Caco-2 (cell line): ENCODE results near the gene SCGB3A1. TPM values are rescaled to one million over a fixed set of nuclear protein-coding genes. Genes with fewer than 3 reads are reported as not detected.

ENCODE experiments used
- BruUV-seq: library from RNA; stranded (reverse); fragments of 400-500 nt; replicated peaks from 2 replicates; lab custom pipeline; 2021; lab: Mats Ljungman, UMichigan
- CTCF ChIA-PET: fragments of 300-600 bp; sonication (Branson Sonifier 250); formaldehyde crosslinking; loops from one replicate; lab custom pipeline; 2022; ENCODE audit warnings: antibody characterized with exemption; lab: Charles Lee
- POLR2A ChIA-PET: fragments of 300-600 bp; sonication (Branson Sonifier 250); formaldehyde crosslinking; loops from one replicate; lab custom pipeline; 2022; ENCODE audit warnings: antibody characterized with exemption; lab: Charles Lee
- DNase-seq, 2 experiments: peaks; one replicate each; pipeline versions ENCODE4 v3.0.0 to v3.0.0-alpha.2; 2020 to 2022
- H3K27me3 ChIP-seq: replicated peaks from 2 replicates; pipeline ENCODE4 v1.6.0; 2011; ENCODE audit warnings: low read length; ENCODE audit not compliant: control insufficient read depth, insufficient read depth
- H3K36me3 ChIP-seq: 2 replicates; pipeline ENCODE4 v1.5.1; 2011; ENCODE audit warnings: low read length; ENCODE audit not compliant: control insufficient read depth, insufficient read depth
- H3K4me1 ChIP-seq: fragments of 250-450 bp; sonication (Bioruptor Pico); 2 replicates; pipeline ENCODE4 v1.5.1; 2020; ENCODE audit warnings: mild to moderate bottlenecking
- H3K4me3 ChIP-seq: 2 replicates; pipeline ENCODE4 v1.5.1; 2011; ENCODE audit warnings: low read depth, mild to moderate bottlenecking, control low read depth, low read length
- H3K9me3 ChIP-seq: fragments of 250-450 bp; sonication (Bioruptor Pico); 2 replicates; pipeline ENCODE4 v1.5.1; 2020; ENCODE audit warnings: mild to moderate bottlenecking, moderate library complexity
- H3K27ac Mint-ChIP-seq: one replicate; pipeline ENCODE4 v1.8.0; 2022; ENCODE audit warnings: mixed read lengths; ENCODE audit not compliant: unreplicated experiment
- H3K27me3 Mint-ChIP-seq: one replicate; pipeline ENCODE4 v1.8.0; 2022; ENCODE audit warnings: mixed read lengths; ENCODE audit not compliant: insufficient read depth, unreplicated experiment
- H3K36me3 Mint-ChIP-seq: one replicate; pipeline ENCODE4 v1.8.0; 2022; ENCODE audit warnings: mild to moderate bottlenecking, mixed read lengths; ENCODE audit not compliant: insufficient read depth, unreplicated experiment
- H3K4me1 Mint-ChIP-seq: one replicate; pipeline ENCODE4 v1.8.0; 2022; ENCODE audit warnings: low read depth, mixed read lengths; ENCODE audit not compliant: unreplicated experiment
- H3K4me3 Mint-ChIP-seq: one replicate; pipeline ENCODE4 v1.8.0; 2022; ENCODE audit warnings: mild to moderate bottlenecking, moderate library complexity, mixed read lengths; ENCODE audit not compliant: unreplicated experiment
- H3K9me3 Mint-ChIP-seq: one replicate; pipeline ENCODE4 v1.8.0; 2022; ENCODE audit warnings: mixed read lengths; ENCODE audit not compliant: unreplicated experiment
- intact Hi-C: fragments of 100-400 bp; cut with micrococcal nuclease; formaldehyde crosslinking; loops from one replicate; pipeline ENCODE4 v1.10.0; 2022; ENCODE audit not compliant: unreplicated experiment
- total RNA-seq: library from RNA; stranded (reverse); gene quantifications from 2 replicates; pipeline ENCODE4 v1.2.3, GENCODE V29; 2022
- TF ChIP-seq, protein P1 (sequence below), 2 experiments: fragments of 200-600 bp in 1 of 2; IDR thresholded peaks; 1 replicate in 1 of 2; 2 replicates in 1 of 2; pipeline versions ENCODE4 v1.5.1 to v1.8.0; 2011 to 2022; ENCODE audit warnings: antibody characterized with exemption in 1 of 2, control low read depth in 1 of 2, inconsistent platforms in 1 of 2, low read depth in 1 of 2, low read length in 1 of 2, mild to moderate bottlenecking in 1 of 2, moderate library complexity in 1 of 2; ENCODE audit not compliant: insufficient read depth in 1 of 2, severe bottlenecking in 1 of 2, unreplicated experiment in 1 of 2

The SCGB3A1 gene
- total RNA-seq, 1 experiment from 2014 or later = not detected

- Histone ChIP-seq H3K4me1 (no peaks in the 10 kb centered on the region), H3K36me3 (no peaks in the 10 kb centered on the region), H3K9me3 (no peaks in the 10 kb centered on the region), H3K27me3 (no peaks in the 10 kb centered on the region; the same call in 1 of the 2 replicates), H3K4me3 (no peak overlapping the region)
- POLR2A ChIA-PET = no interaction called here
- intact Hi-C loops = no loop called here
- Mint-ChIP-seq H3K4me3 (no peak overlapping the region), H3K4me1 (no peaks in the 10 kb centered on the region), H3K9me3 (no peaks in the 10 kb centered on the region), H3K36me3 (no peaks in the 10 kb centered on the region), H3K27ac (no peak overlapping the region), H3K27me3 (peaks cover 19% of the 10 kb centered on the region)
- BruUV-seq = no TSS peak
- TF ChIP-seq, protein P1, sequence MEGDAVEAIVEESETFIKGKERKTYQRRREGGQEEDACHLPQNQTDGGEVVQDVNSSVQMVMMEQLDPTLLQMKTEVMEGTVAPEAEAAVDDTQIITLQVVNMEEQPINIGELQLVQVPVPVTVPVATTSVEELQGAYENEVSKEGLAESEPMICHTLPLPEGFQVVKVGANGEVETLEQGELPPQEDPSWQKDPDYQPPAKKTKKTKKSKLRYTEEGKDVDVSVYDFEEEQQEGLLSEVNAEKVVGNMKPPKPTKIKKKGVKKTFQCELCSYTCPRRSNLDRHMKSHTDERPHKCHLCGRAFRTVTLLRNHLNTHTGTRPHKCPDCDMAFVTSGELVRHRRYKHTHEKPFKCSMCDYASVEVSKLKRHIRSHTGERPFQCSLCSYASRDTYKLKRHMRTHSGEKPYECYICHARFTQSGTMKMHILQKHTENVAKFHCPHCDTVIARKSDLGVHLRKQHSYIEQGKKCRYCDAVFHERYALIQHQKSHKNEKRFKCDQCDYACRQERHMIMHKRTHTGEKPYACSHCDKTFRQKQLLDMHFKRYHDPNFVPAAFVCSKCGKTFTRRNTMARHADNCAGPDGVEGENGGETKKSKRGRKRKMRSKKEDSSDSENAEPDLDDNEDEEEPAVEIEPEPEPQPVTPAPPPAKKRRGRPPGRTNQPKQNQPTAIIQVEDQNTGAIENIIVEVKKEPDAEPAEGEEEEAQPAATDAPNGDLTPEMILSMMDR (IDR thresholded peaks at IDR 0.05; ENCODE audit: insufficient read depth in 1 of 2, low read depth in 1 of 2, low read length in 1 of 2, severe bottlenecking in 1 of 2, unreplicated experiment in 1 of 2) = no peak
- no peak for DNase-seq
- CTCF ChIA-PET = interaction anchor here (0.5 kb wide), 1 partner anchor 171 kb away, joined by 5 read pairs; no protein-coding TSS in a partner anchor
These were observed 48.0 kb upstream of the SCGB3A1 start for GRCh38 chr5:180639287-180639686.

DNA sequence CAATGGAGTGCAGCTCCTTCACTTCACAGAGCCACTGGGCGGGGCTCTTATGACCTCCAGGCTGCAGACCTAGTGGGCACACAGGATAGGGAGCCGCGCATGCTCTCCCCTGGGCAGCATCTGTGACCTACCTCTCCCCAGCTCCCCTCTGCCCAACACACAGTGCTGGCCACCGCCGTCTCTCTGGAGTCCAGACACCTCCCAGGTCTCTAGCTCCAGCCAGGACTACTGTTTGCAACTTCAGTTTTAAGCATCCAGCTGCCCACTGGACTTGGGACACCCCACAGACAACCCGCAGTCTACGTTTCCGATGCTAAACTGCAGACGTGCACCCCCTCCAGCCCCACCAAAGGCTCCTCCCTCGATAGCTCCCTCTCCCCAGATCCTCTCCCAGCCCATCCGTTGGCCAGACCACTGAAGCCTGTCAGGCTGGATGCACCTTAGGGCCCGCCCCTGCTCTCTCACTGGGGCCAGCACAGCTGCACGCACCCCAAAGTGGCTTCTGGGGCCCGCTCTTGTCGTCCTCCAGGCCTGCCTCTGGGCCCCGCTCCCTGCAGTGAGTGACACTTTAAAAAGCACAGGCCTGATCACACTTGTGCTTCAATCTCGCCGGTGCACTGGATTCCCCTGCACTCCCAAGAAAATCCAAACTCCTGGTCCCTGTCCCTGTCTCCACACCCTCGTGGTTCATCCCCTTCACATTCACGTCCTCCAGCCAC lies 46.8 kb upstream of the SCGB3A1 start:
- CTCF ChIA-PET = no interaction called here
- intact Hi-C loops = no loop called here
- POLR2A ChIA-PET = no interaction called here
- Mint-ChIP-seq H3K4me3 (no peak overlapping the region), H3K9me3 (no peaks in the 10 kb centered on the region), H3K4me1 (no peaks in the 10 kb centered on the region), H3K27me3 (peaks cover 16% of the 10 kb centered on the region), H3K36me3 (no peaks in the 10 kb centered on the region), H3K27ac (no peak overlapping the region)
- no peaks in the 10 kb centered on the region for H3K9me3 ChIP-seq
- no TSS peak for BruUV-seq
- no peaks in the 10 kb centered on the region for H3K4me1 ChIP-seq
- H3K27me3 ChIP-seq = no peaks in the 10 kb centered on the region; the same call in 1 of the 2 replicates
- H3K4me3 ChIP-seq = no peak overlapping the region
- no peaks in the 10 kb centered on the region for H3K36me3 ChIP-seq
- TF ChIP-seq, protein P1 (IDR thresholded peaks at IDR 0.05; ENCODE audit: insufficient read depth in 1 of 2, low read depth in 1 of 2, low read length in 1 of 2, severe bottlenecking in 1 of 2, unreplicated experiment in 1 of 2) = no peak
- peak in 1 of 2 experiments; percentile 22 for DNase-seq

DNA sequence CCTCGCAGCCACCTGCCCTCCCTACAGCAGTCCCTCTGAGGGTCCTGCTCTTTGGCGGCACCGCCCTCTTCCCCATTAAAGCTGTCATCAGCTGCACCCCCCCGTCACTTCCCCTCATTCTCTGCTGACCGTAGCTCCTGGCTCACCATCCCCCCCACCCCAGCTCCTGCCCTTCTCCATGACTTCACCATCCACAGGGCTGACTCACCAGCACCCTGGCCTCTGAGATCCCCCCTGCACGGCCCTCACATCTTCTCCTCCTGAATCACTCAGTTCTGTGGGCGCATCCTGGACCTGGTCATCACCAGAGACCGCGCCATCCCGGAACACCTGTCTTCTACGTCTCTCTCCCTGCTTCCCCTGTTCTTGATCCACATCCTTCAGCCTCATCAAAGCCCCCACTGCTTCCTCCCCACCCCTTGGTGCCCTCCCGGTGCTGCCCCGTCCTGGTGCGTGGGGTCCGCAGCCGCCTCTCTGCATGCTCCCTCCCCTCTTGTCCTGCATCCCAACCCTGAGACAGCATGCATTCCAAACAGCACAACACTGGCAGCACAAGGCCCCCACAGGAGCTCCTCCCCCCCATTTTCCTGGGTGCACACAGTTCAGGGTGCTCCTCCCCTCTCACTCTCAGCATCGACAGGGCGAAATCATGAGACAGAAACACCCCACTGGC lies 45.2 kb upstream of the SCGB3A1 start:
- Histone ChIP-seq H3K9me3 (no peaks in the 10 kb centered on the region), H3K4me3 (no peak overlapping the region), H3K27me3 (no peaks in the 10 kb centered on the region; the same call in 1 of the 2 replicates), H3K4me1 (no peaks in the 10 kb centered on the region), H3K36me3 (no peaks in the 10 kb centered on the region)
- Mint-ChIP-seq H3K4me1 (no peaks in the 10 kb centered on the region), H3K27ac (no peak overlapping the region), H3K9me3 (no peaks in the 10 kb centered on the region), H3K36me3 (no peaks in the 10 kb centered on the region), H3K4me3 (no peak overlapping the region), H3K27me3 (peaks cover 16% of the 10 kb centered on the region)
- peak in 1 of 2 experiments; percentile 25 for DNase-seq
- intact Hi-C loops = no loop called here
- TF ChIP-seq, protein P1 (IDR thresholded peaks at IDR 0.05; ENCODE audit: insufficient read depth in 1 of 2, low read depth in 1 of 2, low read length in 1 of 2, severe bottlenecking in 1 of 2, unreplicated experiment in 1 of 2) = no peak
- ChIA-PET CTCF (no interaction called here), POLR2A (no interaction called here)
- BruUV-seq = no TSS peak
